HepG2 (cell line): ENCODE measurements around the gene MIA3. TPM values are rescaled to one million over a fixed set of nuclear protein-coding genes. Genes with fewer than 3 reads are reported as not detected.

Experiments used
- BATF2 ChIP-seq: sonication (generic); formaldehyde crosslinking; IDR thresholded peaks from 2 replicates; pipeline ENCODE4 v1.8.0; 2022; ENCODE audit warnings: mild to moderate bottlenecking, missing genetic modification reagents, moderate library complexity
- CERS6 ChIP-seq: sonication (generic); formaldehyde crosslinking; IDR thresholded peaks from 2 replicates; pipeline ENCODE4 v1.5.0; 2020; ENCODE audit warnings: missing genetic modification reagents
- FOXJ3 ChIP-seq: sonication (generic); formaldehyde crosslinking; IDR thresholded peaks from 2 replicates; pipeline ENCODE4 v1.4.0; 2020; ENCODE audit warnings: missing genetic modification reagents, mild to moderate bottlenecking, borderline replicate concordance
- GATAD2A ChIP-seq: IDR thresholded peaks from 2 replicates; pipeline ENCODE4 v1.6.1; 2016
- HNRNPH1 ChIP-seq: fragments of 200-400 bp; formaldehyde crosslinking; optimal IDR thresholded peaks from 2 replicates; pipeline ENCODE3; 2017; ENCODE audit warnings: mild to moderate bottlenecking, low read depth, low read length
- ISX ChIP-seq: sonication (generic); formaldehyde crosslinking; conservative IDR thresholded peaks from 2 replicates; pipeline ENCODE4 v1.5.0; 2020; ENCODE audit warnings: missing genetic modification reagents
- MXD3 ChIP-seq: IDR thresholded peaks from 2 replicates; pipeline ENCODE4 v1.6.1; 2016; ENCODE audit warnings: mild to moderate bottlenecking, missing biosample characterization, missing genetic modification reagents
- NFYC ChIP-seq: IDR thresholded peaks from 2 replicates; pipeline ENCODE4 v1.6.1; 2016; ENCODE audit warnings: missing genetic modification reagents, missing compliant biosample characterization
- NR1H2 ChIP-seq: sonication (generic); formaldehyde crosslinking; IDR thresholded peaks from 2 replicates; pipeline ENCODE4 v1.8.1; 2022; ENCODE audit warnings: low read depth, missing genetic modification reagents, borderline replicate concordance
- NR2F2 ChIP-seq: IDR thresholded peaks from 2 replicates; pipeline ENCODE4 v1.6.1; 2012; ENCODE audit warnings: low read depth, inconsistent platforms, borderline replicate concordance
- PATZ1 ChIP-seq: sonication (generic); formaldehyde crosslinking; IDR thresholded peaks from 2 replicates; pipeline ENCODE4 v1.4.0; 2020; ENCODE audit warnings: missing genetic modification reagents
- PCBP1 ChIP-seq: fragments of 200-400 bp; formaldehyde crosslinking; IDR thresholded peaks from 2 replicates; pipeline ENCODE4 v1.6.1; 2017; ENCODE audit warnings: mild to moderate bottlenecking, low read depth, low read length, borderline replicate concordance
- POLR2A ChIP-seq, 2 experiments: IDR thresholded peaks; 2 replicates each; pipeline ENCODE4 v1.6.1; 2011; ENCODE audit warnings: low read depth in 2 of 2, low read length in 2 of 2, mild to moderate bottlenecking in 1 of 2, moderate library complexity in 1 of 2; ENCODE audit not compliant: insufficient read depth in 1 of 2
- PREB ChIP-seq: sonication (generic); formaldehyde crosslinking; IDR thresholded peaks from 2 replicates; pipeline ENCODE4 v1.4.0; 2020; ENCODE audit warnings: missing genetic modification reagents
- SMYD3 ChIP-seq: sonication (generic); formaldehyde crosslinking; IDR thresholded peaks from 2 replicates; pipeline ENCODE4 v1.8.1; 2023; ENCODE audit warnings: mild to moderate bottlenecking, missing genetic modification reagents
- SPEN ChIP-seq: sonication (generic); formaldehyde crosslinking; IDR thresholded peaks from 2 replicates; pipeline ENCODE4 v1.5.1; 2020; ENCODE audit warnings: low read depth, mild to moderate bottlenecking, missing genetic modification reagents
- ZBTB3 ChIP-seq: sonication (generic); formaldehyde crosslinking; IDR thresholded peaks from 2 replicates; pipeline ENCODE4 v1.4.0; 2020; ENCODE audit warnings: low read depth, mild to moderate bottlenecking, moderate library complexity, missing genetic modification reagents, borderline replicate concordance
- ZNF160 ChIP-seq: sonication (generic); formaldehyde crosslinking; IDR thresholded peaks from 2 replicates; pipeline ENCODE4 v1.8.0; 2022; ENCODE audit warnings: mild to moderate bottlenecking, inconsistent platforms, missing genetic modification reagents
- ZNF326 ChIP-seq: sonication (generic); formaldehyde crosslinking; IDR thresholded peaks from 2 replicates; pipeline ENCODE4 v1.4.0; 2020; ENCODE audit warnings: missing genetic modification reagents, borderline replicate concordance
- ZNF597 ChIP-seq: sonication (generic); formaldehyde crosslinking; IDR thresholded peaks from 2 replicates; pipeline ENCODE4 v1.5.0; 2020; ENCODE audit warnings: missing genetic modification reagents
- ZNF605 ChIP-seq: sonication (generic); formaldehyde crosslinking; IDR thresholded peaks from 2 replicates; pipeline ENCODE4 v1.8.0; 2022; ENCODE audit warnings: mild to moderate bottlenecking, missing genetic modification reagents
- ZNF761 ChIP-seq: sonication (generic); formaldehyde crosslinking; conservative IDR thresholded peaks from 2 replicates; pipeline ENCODE4 v1.4.0; 2020; ENCODE audit warnings: mild to moderate bottlenecking, missing genetic modification reagents
- ZNF766 ChIP-seq: sonication (generic); formaldehyde crosslinking; IDR thresholded peaks from 2 replicates; pipeline ENCODE4 v1.5.0; 2020; ENCODE audit warnings: missing genetic modification reagents, borderline replicate concordance
- ZNF772 ChIP-seq: sonication (generic); formaldehyde crosslinking; IDR thresholded peaks from 2 replicates; pipeline ENCODE4 v1.5.0; 2020; ENCODE audit warnings: mild to moderate bottlenecking, missing genetic modification reagents
- ZNF777 ChIP-seq: sonication (generic); formaldehyde crosslinking; IDR thresholded peaks from 2 replicates; pipeline ENCODE4 v1.4.0; 2020; ENCODE audit warnings: missing genetic modification reagents
- polyA plus RNA-seq, 8 experiments: library from polyadenylated mRNA; depleted of rRNA in 3 of 8; stranded (reverse) in 7 of 8; unstranded in 1 of 8; fragments of >200 nt; fragmentation: Illumina TruSeq in 4 of 8; extraction: Trizol in 4 of 8; gene quantifications; 2 replicates each; pipeline versions ENCODE4 v1.2.1 to v1.2.3, GENCODE V29; 2011 to 2016; ENCODE audit warnings: low read depth in 4 of 8, missing spikeins in 1 of 8, mixed read lengths in 1 of 8; ENCODE audit not compliant: insufficient read depth in 1 of 8
- total RNA-seq, 5 experiments: library from RNA; depleted of rRNA; stranded (reverse); fragments of >200 nt; fragmentation: Illumina TruSeq; extraction: Trizol; gene quantifications; 2 replicates each; pipeline ENCODE4 v1.2.3, GENCODE V29; 2016; ENCODE audit warnings: low read depth in 1 of 5

The MIA3 gene
- total and polyA plus RNA-seq, 2 of the 13 experiments (the other 11 are each of a cell fraction or from before 2014, with no cell fraction given), result 45.6 to 48.7 TPM

GRCh38 chr1:222643938-222644635, 26.2 kb downstream of the MIA3 start (continued):
- TF ChIP-seq MXD3 (CRISPR knock-in tag) (0 out of 2 replicates have a peak, but pooled peaks have one; percentile 33), PREB (no peak), PCBP1 (0 out of 2 replicates have a peak, but pooled peaks have one; percentile 88), NR1H2 (no peak), ZNF766 (CRISPR knock-in tag) (peak; percentile 75; the same call in 1 of the 2 replicates), ZNF597 (CRISPR knock-in tag) (no peak), GATAD2A (CRISPR knock-in tag) (peak; percentile 78), ZBTB3 (CRISPR knock-in tag) (no peak), ZNF772 (CRISPR knock-in tag) (no peak), FOXJ3 (peak; percentile 60; the same call in 1 of the 2 replicates), HNRNPH1 (no peak), PATZ1 (CRISPR knock-in tag) (peak; percentile 68; the same call in 1 of the 2 replicates), POLR2A (IDR thresholded peaks at IDR 0.05; ENCODE audit: insufficient read depth in 1 of 2, low read depth in 2 of 2, low read length in 2 of 2) (peak; percentile 52 to 92), NR2F2 (no peak), ISX (CRISPR knock-in tag) (no peak), ZNF605 (CRISPR knock-in tag) (peak; percentile 94), CERS6 (CRISPR knock-in tag) (no peak), ZNF160 (CRISPR knock-in tag) (no peak), BATF2 (CRISPR knock-in tag) (no peak), NFYC (CRISPR knock-in tag) (peak; percentile 77), SPEN (CRISPR knock-in tag) (peak; percentile 85), ZNF326 (CRISPR knock-in tag) (no peak), SMYD3 (CRISPR knock-in tag) (peak; percentile 57; the same call in 1 of the 2 replicates), ZNF777 (peak; percentile 51; the same call in 1 of the 2 replicates), ZNF761 (CRISPR knock-in tag) (0 out of 2 replicates have a peak, but pooled peaks have one; percentile 26)
